HTERT RPE-1 (cell line): ENCODE measurements around the gene C3orf33.

Experiments used
- in situ Hi-C: fragments of 300-500 bp; cut with MboI; formaldehyde crosslinking; loops from 4 replicates; pipeline ENCODE4 v1.14.3; 2020; ENCODE audit warnings: low sequenced_read_pairs

The C3orf33 gene

GRCh38 chr3:155742349-155742965 lies 63.6 kb downstream of the C3orf33 start:
- in situ Hi-C loops = no loop called here

DNA sequence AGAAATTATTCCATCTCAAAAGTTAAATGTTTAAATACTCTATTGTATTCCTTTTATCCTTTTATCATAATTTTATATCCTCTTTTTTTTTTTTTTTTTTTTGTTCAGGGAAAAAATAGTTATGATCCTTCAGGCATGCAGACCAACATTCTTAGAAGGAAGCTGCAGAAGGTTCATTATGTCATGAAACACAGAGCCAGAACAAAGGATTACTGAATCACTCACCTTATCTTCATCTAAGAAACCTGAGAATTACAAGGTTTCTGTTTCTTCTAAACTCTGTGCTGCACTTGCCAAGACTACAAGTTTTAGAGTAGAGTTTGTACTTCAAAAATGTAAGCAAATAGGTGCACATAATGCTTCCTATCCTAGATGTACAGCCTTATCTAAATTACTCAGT lies 64.5 kb downstream of the C3orf33 start:
- in situ Hi-C loops = no loop called here

GRCh38 chr3:155741101-155741500 lies 65.0 kb downstream of the C3orf33 start:
- in situ Hi-C loops = no loop called here

- in situ Hi-C loops = no loop called here
Observed at GRCh38 chr3:155739154-155739553, 66.9 kb downstream of the C3orf33 start.

DNA sequence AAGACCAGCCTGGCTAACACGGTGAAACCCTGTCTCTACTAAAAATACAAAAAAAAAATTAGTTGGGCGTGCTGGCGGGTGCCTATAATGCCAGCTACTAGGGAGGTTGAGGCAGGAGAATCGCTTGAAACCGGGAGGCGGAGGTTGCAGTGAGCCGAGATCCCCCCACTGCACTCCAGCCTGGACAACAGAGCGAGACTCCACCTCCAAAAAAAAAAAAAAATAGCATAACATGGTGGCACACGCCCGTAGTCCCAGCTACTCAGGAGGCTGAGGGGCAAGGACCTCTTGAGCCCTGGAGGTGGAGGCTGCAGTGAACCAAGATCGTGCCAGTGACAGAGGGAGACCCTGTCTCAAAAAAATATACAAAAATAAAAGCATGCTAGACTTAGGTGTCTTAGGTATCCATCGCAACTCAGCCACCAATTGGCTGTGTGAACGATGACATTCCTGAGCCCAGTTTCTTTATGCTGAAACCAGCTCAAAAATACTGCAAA lies 67.5 kb downstream of the C3orf33 start:
- in situ Hi-C loops = no loop called here

DNA sequence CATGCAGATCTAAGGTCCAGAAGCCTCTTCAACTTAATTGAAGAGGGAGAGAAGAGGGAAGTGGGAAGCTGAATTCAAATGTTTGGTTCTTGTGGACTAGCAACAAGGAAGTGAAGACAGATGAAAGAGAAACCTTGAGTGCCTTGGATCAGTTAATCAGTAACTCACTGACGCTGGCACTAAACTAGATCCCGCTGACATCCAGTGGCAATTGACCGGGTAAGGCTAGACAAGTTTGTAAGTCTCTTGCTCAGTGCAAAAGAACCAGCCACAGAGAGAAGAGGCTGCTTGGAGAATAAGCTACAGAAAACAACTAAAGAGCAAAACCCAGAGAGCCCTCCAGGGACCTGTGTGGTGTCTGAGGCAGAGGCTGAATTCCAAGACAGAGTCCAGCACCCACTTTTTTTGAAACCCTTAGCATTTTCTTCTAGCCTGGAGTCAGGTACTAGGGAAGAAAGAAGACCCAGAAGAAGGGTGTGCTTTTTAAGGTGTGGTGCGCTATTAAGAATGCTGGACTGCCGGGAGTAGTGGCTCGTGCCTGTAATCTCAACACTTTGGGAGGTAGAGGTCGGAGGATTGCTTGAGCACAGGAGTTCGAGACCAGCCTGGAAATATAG lies 68.1 kb downstream of the C3orf33 start:
- in situ Hi-C loops = no loop called here

DNA sequence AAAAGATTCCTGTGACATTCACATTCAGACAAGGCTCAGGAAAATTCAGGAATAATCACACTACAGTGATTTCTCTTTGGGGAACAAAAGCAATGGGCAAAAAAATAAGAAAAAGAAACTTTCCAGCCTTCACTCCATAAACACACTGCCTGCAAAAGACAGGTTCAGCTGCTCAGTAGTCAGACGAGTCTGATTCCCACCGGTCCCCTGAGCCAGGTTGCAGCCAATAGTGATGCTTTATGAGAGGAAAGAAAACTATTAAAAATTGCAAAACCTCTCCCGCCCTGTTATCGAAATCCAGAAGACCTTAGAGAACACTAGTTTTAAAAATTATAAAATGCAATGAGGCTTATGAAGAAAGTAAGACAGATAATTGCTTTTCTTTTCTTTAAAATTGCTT lies 69.7 kb downstream of the C3orf33 start:
- in situ Hi-C loops = no loop called here

DNA sequence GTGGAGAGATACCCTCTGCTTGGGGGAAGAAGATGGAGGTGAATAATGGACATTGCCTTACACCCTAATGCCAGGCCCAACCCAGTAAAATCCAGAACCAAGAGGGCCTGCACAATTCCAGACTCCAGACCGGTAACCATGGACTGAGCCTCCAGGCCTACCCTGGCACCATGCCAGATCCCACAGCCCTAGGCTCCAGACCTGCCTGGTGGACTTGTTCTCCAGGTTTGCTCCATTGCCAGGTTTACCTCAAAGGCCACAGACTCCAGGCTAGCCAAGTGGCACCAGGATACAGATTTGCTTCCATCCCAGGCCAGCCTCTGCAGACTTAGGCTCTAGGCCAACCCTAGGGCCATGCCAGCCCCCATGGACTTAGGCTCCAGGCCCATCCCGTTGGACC lies 75.2 kb downstream of the C3orf33 start:
- in situ Hi-C loops = no loop called here

DNA sequence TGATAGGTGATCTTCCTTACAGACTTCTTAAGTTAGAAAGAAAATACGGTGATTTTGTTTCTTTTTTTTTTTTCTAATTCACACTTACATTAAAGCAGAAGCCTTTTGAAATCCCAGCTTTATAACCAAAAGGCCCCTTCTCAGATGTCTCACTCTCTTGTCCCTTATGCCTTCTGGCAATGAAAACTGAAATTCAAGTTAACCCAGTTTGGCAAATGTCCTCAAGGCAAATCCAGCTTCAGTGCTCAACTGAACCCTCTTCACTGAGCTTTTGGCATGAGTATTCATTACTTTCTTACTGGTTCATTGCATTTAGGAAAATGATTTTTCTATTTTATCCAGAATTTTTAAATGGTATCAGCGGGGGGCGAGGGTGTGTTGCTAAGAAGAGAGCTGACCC lies 78.2 kb downstream of the C3orf33 start:
- in situ Hi-C loops = no loop called here

DNA sequence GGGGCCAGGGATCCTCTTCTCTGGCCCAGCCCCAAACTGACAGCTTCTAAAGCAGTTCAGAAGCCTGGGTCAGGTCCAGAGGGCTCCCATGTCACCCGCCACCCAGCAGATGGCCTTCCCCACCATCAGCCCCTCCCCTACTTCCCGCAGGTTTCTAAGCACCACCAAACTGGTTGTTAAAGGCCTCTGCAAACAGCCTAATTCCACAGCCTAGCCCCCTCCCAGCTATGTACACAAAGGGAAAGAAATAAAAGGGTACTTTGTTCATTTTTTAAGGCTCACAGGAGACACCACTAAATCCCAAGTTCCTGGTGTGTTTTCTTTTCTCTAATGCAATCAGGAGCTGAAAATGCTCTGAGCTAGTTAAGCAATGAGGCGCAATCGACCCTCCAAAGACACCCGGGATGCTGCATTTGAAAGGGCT lies 91.8 kb downstream of the C3orf33 start:
- in situ Hi-C loops = no loop called here
